Left lung (tissue), 10 donors: Measurements from ENCODE around the gene SPHK2. TPM values are rescaled to one million over a fixed set of nuclear protein-coding genes. Genes with fewer than 3 reads are reported as not detected.

ENCODE experiments used
- ATAC-seq: fragments of 200-7000 bp; cut with Tn5 transposase; one replicate; pipeline ENCODE4 v1.9.1; 2020; ENCODE audit warnings: moderate library complexity
- DNase-seq, 4 donors: peaks; one replicate each; pipeline ENCODE4 v3.0.0-alpha.2; 2013 to 2020
- H3K27ac ChIP-seq, 2 donors: fragments of 200-600 bp; sonication (generic) in 1 of 2; one replicate each; pipeline versions ENCODE4 v1.5.0 to v1.8.0; 2020 to 2021
- H3K27me3 ChIP-seq, 2 donors: fragments of 200-600 bp; sonication (generic) in 1 of 2; one replicate each; pipeline versions ENCODE4 v1.5.0 to v1.8.0; 2020 to 2021
- H3K36me3 ChIP-seq, 2 donors: fragments of 200-600 bp; sonication (generic) in 1 of 2; one replicate each; pipeline versions ENCODE4 v1.5.0 to v1.8.0; 2020 to 2021
- H3K4me1 ChIP-seq, 2 donors: fragments of 200-600 bp; one replicate each; pipeline ENCODE4 v1.8.0; 2021
- H3K4me3 ChIP-seq, 2 donors: fragments of 200-600 bp; sonication (generic) in 1 of 2; one replicate each; pipeline versions ENCODE4 v1.5.0 to v1.8.0; 2020 to 2021; ENCODE audit warnings: mild to moderate bottlenecking in 1 of 2
- H3K9me3 ChIP-seq, 2 donors: fragments of 200-600 bp; sonication (generic) in 1 of 2; one replicate each; pipeline versions ENCODE4 v1.5.0 to v1.8.0; 2020 to 2021
- CTCF ChIP-seq, 2 donors: fragments of 200-600 bp; sonication (generic) in 1 of 2; IDR thresholded peaks; one replicate each; pipeline versions ENCODE4 v1.5.0 to v1.8.0; 2021; ENCODE audit warnings: antibody characterized with exemption in 2 of 2
- intact Hi-C, 2 donors: fragments of 100-400 bp; cut with DNase I; formaldehyde crosslinking; loops; one replicate each; pipeline versions ENCODE4 v1.11.2 to v1.14.2; 2022
- polyA plus RNA-seq, 6 donors: library from polyadenylated mRNA; unstranded; fragments of 120-200 nt; gene quantifications; one replicate each; pipeline ENCODE4 v1.2.1, GENCODE V29; 2013; ENCODE audit not compliant: insufficient read length in 6 of 6
- total RNA-seq, 2 donors: library from RNA; stranded (reverse); fragmentation: NEBNext Ultra II Directional; extraction: Animal tissue kit (Norgen Biotek cat#: 25700); gene quantifications; one replicate each; pipeline ENCODE4 v1.2.1, GENCODE V29; 2021
- donor health status: DM: no; HTN: yes; CAD: no.
- donor health status: DM: no; HTN: no; CAD: no.

SPHK2 gene
- total and polyA plus RNA-seq, 8 donors, result 10.2 to 27.5 (median 14.9) TPM

DNA sequence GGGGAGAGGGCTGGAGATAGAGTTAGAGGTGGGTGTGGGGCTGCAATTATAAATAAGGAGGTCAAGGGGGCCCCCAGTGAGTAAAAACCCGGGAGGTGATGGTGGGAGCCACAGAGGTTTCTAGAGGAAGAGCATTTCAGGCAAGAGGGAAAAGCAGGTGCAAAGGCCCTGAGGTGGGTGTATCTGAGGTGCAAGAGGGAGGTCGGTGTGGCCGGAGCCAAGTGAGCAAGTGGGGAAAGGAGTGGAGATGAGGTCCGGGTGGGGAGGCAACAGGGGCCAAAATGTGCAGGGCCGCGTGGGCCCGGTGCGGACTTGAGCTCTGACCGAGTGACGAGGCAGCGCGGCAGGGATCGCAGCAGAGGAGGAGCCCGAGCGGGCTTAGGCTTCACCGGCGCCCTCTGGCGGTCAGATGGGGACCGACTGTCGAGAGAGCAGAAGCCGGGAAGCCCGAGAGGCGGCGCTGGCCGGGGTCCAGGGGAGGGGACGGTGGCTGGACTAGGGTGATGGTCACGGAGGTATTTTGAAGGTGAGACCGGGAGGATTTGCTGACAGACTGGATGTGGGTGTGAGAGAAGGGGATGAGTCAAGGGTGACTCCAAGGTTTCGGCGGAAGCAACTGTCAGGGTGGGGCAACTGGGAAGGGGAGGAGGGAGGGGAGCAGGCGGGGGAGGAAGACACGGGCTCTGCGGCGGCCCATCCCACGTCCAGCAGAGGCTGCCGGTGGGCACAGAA is 30.5 kb upstream of the SPHK2 start:
- Histone ChIP-seq H3K4me3 (peak overlapping the region; percentile 22 to 24), H3K27me3 (peaks cover 0 to 9% of the 10 kb centered on the region in 2 donors), H3K36me3 (no peaks in the 10 kb centered on the region), H3K27ac (no peak overlapping the region), H3K9me3 (no peaks in the 10 kb centered on the region), H3K4me1 (peaks cover 3 to 16% of the 10 kb centered on the region in 2 donors)
- peak; percentile 85 to 94 for TF ChIP-seq CTCF (IDR thresholded peaks at IDR 0.05)
- intact Hi-C loops, result loop anchor here in 1 of 2 donors (10.0 kb wide), 1 partner anchor 84 kb away; no protein-coding TSS in a partner anchor
- ATAC-seq (peak; percentile 86), DNase-seq (peak; percentile 73 to 99 (median 90))

GRCh38 chr19:48591021-48591420 is 28.3 kb upstream of the SPHK2 start:
- Histone ChIP-seq H3K4me3 (no peak overlapping the region), H3K4me1 (peaks cover 0 to 10% of the 10 kb centered on the region in 2 donors), H3K36me3 (no peaks in the 10 kb centered on the region), H3K27ac (no peak overlapping the region), H3K9me3 (no peaks in the 10 kb centered on the region), H3K27me3 (peaks cover 0 to 5% of the 10 kb centered on the region in 2 donors)
- TF ChIP-seq CTCF (IDR thresholded peaks at IDR 0.05), result no peak
- no peak for ATAC-seq
- DNase-seq, result no peak
- intact Hi-C loops, result no loop called here

DNA sequence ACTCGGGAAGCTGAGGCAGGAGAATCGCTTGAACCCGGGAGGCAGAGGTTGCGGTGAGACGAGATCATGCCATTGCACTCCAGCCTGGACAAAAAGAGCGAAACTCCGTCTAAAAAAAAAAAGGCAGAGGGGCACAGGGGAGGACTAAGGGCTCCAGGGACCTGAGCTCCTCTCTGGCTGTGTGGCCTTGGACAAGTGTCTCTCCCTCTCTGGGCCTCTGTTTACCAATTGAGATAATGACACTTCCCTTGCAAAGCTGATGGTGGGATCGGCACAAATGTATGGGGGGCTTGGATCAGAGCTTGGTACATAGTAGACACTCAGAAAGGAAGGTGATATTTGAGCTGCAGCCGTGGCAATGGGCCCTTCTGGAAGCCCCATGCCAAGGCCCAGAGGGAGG is 24.1 kb upstream of the SPHK2 start:
- H3K27ac ChIP-seq, result no peak overlapping the region
- H3K36me3 ChIP-seq, result no peaks in the 10 kb centered on the region
- no peak for DNase-seq
- ATAC-seq, result no peak
- H3K27me3 ChIP-seq, result peaks cover 0 to 5% of the 10 kb centered on the region in 2 donors
- TF ChIP-seq CTCF (IDR thresholded peaks at IDR 0.05), result no peak
- no peaks in the 10 kb centered on the region for H3K4me1 ChIP-seq
- no peaks in the 10 kb centered on the region for H3K9me3 ChIP-seq
- no peak overlapping the region for H3K4me3 ChIP-seq
- intact Hi-C loops, result no loop called here

DNA sequence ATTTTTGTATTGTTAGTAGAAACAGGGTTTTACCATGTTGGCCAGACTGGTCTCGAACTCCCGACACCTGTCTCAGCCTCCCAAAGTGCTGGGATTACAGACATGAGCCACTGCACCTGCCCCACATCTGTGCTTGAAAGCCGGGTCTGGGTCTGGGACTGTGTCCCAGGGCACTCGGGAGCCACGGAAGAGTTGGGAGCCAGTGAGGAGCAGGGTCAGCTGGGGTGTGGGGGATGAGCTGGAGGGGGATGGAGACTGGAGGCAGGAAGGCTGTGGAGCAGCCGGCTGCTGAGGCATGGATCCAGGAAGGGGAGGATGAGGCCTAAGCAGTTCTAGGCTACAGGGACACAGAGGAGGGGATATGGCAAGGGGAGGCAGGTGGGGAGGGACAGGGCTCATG is 23.5 kb upstream of the SPHK2 start:
- H3K4me1 ChIP-seq, result no peaks in the 10 kb centered on the region
- H3K4me3 ChIP-seq, result no peak overlapping the region
- intact Hi-C loops, result no loop called here
- no peak for TF ChIP-seq CTCF (IDR thresholded peaks at IDR 0.05)
- H3K9me3 ChIP-seq, result no peaks in the 10 kb centered on the region
- no peak for DNase-seq
- no peaks in the 10 kb centered on the region for H3K36me3 ChIP-seq
- H3K27me3 ChIP-seq, result peaks cover 0 to 5% of the 10 kb centered on the region in 2 donors
- H3K27ac ChIP-seq, result no peak overlapping the region
- ATAC-seq, result no peak

GRCh38 chr19:48596237-48596636 is 23.1 kb upstream of the SPHK2 start:
- no peak for ATAC-seq
- Histone ChIP-seq H3K9me3 (no peaks in the 10 kb centered on the region), H3K4me1 (no peaks in the 10 kb centered on the region), H3K36me3 (no peaks in the 10 kb centered on the region), H3K4me3 (no peak overlapping the region), H3K27ac (no peak overlapping the region), H3K27me3 (peaks cover 0 to 5% of the 10 kb centered on the region in 2 donors)
- TF ChIP-seq CTCF (IDR thresholded peaks at IDR 0.05), result no peak
- intact Hi-C loops, result no loop called here
- no peak for DNase-seq
